ENCODE data around the gene PFKFB2.

GRCh38 chr1:207034208-207034607, 18.9 kb upstream of the PFKFB2 start:
- TF ChIP-seq, protein P1, sequence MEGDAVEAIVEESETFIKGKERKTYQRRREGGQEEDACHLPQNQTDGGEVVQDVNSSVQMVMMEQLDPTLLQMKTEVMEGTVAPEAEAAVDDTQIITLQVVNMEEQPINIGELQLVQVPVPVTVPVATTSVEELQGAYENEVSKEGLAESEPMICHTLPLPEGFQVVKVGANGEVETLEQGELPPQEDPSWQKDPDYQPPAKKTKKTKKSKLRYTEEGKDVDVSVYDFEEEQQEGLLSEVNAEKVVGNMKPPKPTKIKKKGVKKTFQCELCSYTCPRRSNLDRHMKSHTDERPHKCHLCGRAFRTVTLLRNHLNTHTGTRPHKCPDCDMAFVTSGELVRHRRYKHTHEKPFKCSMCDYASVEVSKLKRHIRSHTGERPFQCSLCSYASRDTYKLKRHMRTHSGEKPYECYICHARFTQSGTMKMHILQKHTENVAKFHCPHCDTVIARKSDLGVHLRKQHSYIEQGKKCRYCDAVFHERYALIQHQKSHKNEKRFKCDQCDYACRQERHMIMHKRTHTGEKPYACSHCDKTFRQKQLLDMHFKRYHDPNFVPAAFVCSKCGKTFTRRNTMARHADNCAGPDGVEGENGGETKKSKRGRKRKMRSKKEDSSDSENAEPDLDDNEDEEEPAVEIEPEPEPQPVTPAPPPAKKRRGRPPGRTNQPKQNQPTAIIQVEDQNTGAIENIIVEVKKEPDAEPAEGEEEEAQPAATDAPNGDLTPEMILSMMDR (IDR thresholded peaks at IDR 0.05; ENCODE audit: poor library complexity, severe bottlenecking) = no peak
- TF ChIP-seq EZH2 (IDR thresholded peaks at IDR 0.05; ENCODE audit: borderline replicate concordance, insufficient read depth, low read length, poor library complexity, severe bottlenecking) = no peak
- no peak for TF ChIP-seq EP300 (conservative IDR thresholded peaks at IDR 0.05; ENCODE audit: poor library complexity, severe bottlenecking)
- TF ChIP-seq RAD21 (conservative IDR thresholded peaks at IDR 0.05) = no peak
- no peak for TF ChIP-seq SMC3 (conservative IDR thresholded peaks at IDR 0.05; ENCODE audit: poor library complexity)
